ENCODE results near the gene SH2D1B.
"Not testable (repeated sequence)": the region's sequence is repeated elsewhere in the genome, so short reads cannot be mapped to it uniquely, and the experiment has no call there.

The SH2D1B gene

GRCh38 chr1:162446946-162447345, 35.0 kb upstream of the SH2D1B start:
- Histone ChIP-seq H3K79me2 (ENCODE audit: insufficient read depth, low read length) (no peaks in the 10 kb centered on the region), H3F3A (ENCODE audit: insufficient read depth, low read length) (no peaks in the 10 kb centered on the region), H3K9ac (ENCODE audit: low read length) (no peak overlapping the region), H3K4me1 (ENCODE audit: insufficient read depth, low read length, severe bottlenecking) (no peaks in the 10 kb centered on the region), H4K20me1 (ENCODE audit: insufficient read depth, low read length) (no peaks in the 10 kb centered on the region), H3K27me3 (ENCODE audit: insufficient read depth, low read length) (no peaks in the 10 kb centered on the region), H3K4me3 (ENCODE audit: low read depth, low read length, poor library complexity, severe bottlenecking) (no peak overlapping the region), H3K36me3 (ENCODE audit: insufficient read depth, low read length) (no peaks in the 10 kb centered on the region), H3K9me3 (ENCODE audit: low read length) (no peaks in the 10 kb centered on the region), H3K27ac (ENCODE audit: low read depth, low read length, poor library complexity, severe bottlenecking) (no peak overlapping the region), H3K4me2 (ENCODE audit: low read length) (no peak overlapping the region), H2AFZ (ENCODE audit: low read length) (no peak overlapping the region), H3K9me2 (ENCODE audit: low read depth, low read length) (no peaks in the 10 kb centered on the region)
- TF ChIP-seq CTCF (IDR thresholded peaks at IDR 0.05; ENCODE audit: low read length) (no peak), EZH2 (IDR thresholded peaks at IDR 0.05; ENCODE audit: borderline replicate concordance, low read length) (no peak)

GRCh38 chr1:162444903-162445302, 33.0 kb upstream of the SH2D1B start:
- Histone ChIP-seq H3K27ac (ENCODE audit: low read depth, low read length, poor library complexity, severe bottlenecking) (no peak overlapping the region), H3K9me3 (ENCODE audit: low read length) (no peaks in the 10 kb centered on the region), H2AFZ (ENCODE audit: low read length) (no peak overlapping the region)

GRCh38 chr1:162432977-162433713, 21.2 kb upstream of the SH2D1B start:
- not testable (repeated sequence) for H4K20me1 ChIP-seq (ENCODE audit: insufficient read depth, low read length); H3K4me2 ChIP-seq (ENCODE audit: low read length); H3K27me3 ChIP-seq (ENCODE audit: insufficient read depth, low read length); H3K9me3 ChIP-seq (ENCODE audit: low read length); H3K9ac ChIP-seq (ENCODE audit: low read length); H3K79me2 ChIP-seq (ENCODE audit: insufficient read depth, low read length); H3K36me3 ChIP-seq (ENCODE audit: insufficient read depth, low read length); H3K27ac ChIP-seq (ENCODE audit: low read depth, low read length, poor library complexity, severe bottlenecking); H3K4me3 ChIP-seq (ENCODE audit: low read depth, low read length, poor library complexity, severe bottlenecking); H3K4me1 ChIP-seq (ENCODE audit: insufficient read depth, low read length, severe bottlenecking); H2AFZ ChIP-seq (ENCODE audit: low read length); H3F3A ChIP-seq (ENCODE audit: insufficient read depth, low read length); H3K9me2 ChIP-seq (ENCODE audit: low read depth, low read length)

More at GRCh38 chr1:162444903-162445302, 33.0 kb upstream of the SH2D1B start:
- Histone ChIP-seq H3F3A (ENCODE audit: insufficient read depth, low read length) (no peaks in the 10 kb centered on the region), H3K36me3 (ENCODE audit: insufficient read depth, low read length) (no peaks in the 10 kb centered on the region), H3K4me3 (ENCODE audit: low read depth, low read length, poor library complexity, severe bottlenecking) (no peak overlapping the region), H3K79me2 (ENCODE audit: insufficient read depth, low read length) (no peaks in the 10 kb centered on the region), H3K9ac (ENCODE audit: low read length) (no peak overlapping the region), H3K4me2 (ENCODE audit: low read length) (no peak overlapping the region), H3K27me3 (ENCODE audit: insufficient read depth, low read length) (no peaks in the 10 kb centered on the region), H4K20me1 (ENCODE audit: insufficient read depth, low read length) (no peaks in the 10 kb centered on the region), H3K4me1 (ENCODE audit: insufficient read depth, low read length, severe bottlenecking) (no peaks in the 10 kb centered on the region), H3K9me2 (ENCODE audit: low read depth, low read length) (no peaks in the 10 kb centered on the region)
- TF ChIP-seq EZH2 (IDR thresholded peaks at IDR 0.05; ENCODE audit: borderline replicate concordance, low read length) (no peak), CTCF (IDR thresholded peaks at IDR 0.05; ENCODE audit: low read length) (no peak)

GRCh38 chr1:162430583-162430982, 18.6 kb upstream of the SH2D1B start:
- Histone ChIP-seq H3K36me3 (ENCODE audit: insufficient read depth, low read length) (no peaks in the 10 kb centered on the region), H3K9ac (ENCODE audit: low read length) (no peak overlapping the region), H3K9me2 (ENCODE audit: low read depth, low read length) (no peaks in the 10 kb centered on the region), H2AFZ (ENCODE audit: low read length) (no peak overlapping the region), H3F3A (ENCODE audit: insufficient read depth, low read length) (no peaks in the 10 kb centered on the region), H3K4me2 (ENCODE audit: low read length) (no peak overlapping the region), H3K27me3 (ENCODE audit: insufficient read depth, low read length) (no peaks in the 10 kb centered on the region), H3K27ac (ENCODE audit: low read depth, low read length, poor library complexity, severe bottlenecking) (no peak overlapping the region), H3K79me2 (ENCODE audit: insufficient read depth, low read length) (no peaks in the 10 kb centered on the region), H3K4me1 (ENCODE audit: insufficient read depth, low read length, severe bottlenecking) (no peaks in the 10 kb centered on the region), H4K20me1 (ENCODE audit: insufficient read depth, low read length) (no peaks in the 10 kb centered on the region), H3K9me3 (ENCODE audit: low read length) (no peaks in the 10 kb centered on the region), H3K4me3 (ENCODE audit: low read depth, low read length, poor library complexity, severe bottlenecking) (no peak overlapping the region)
- TF ChIP-seq EZH2 (IDR thresholded peaks at IDR 0.05; ENCODE audit: borderline replicate concordance, low read length) (no peak), CTCF (IDR thresholded peaks at IDR 0.05; ENCODE audit: low read length) (no peak)

Data from OCI-LY1 (cell line).